Measurements from ENCODE around the gene PHACTR1. TPM values are rescaled to one million over a fixed set of nuclear protein-coding genes. Genes with fewer than 3 reads are reported as not detected.

PHACTR1 gene
- total and polyA plus RNA-seq, 2 of the 4 experiments (the other 2 are of a cell fraction), result not detected

DNA sequence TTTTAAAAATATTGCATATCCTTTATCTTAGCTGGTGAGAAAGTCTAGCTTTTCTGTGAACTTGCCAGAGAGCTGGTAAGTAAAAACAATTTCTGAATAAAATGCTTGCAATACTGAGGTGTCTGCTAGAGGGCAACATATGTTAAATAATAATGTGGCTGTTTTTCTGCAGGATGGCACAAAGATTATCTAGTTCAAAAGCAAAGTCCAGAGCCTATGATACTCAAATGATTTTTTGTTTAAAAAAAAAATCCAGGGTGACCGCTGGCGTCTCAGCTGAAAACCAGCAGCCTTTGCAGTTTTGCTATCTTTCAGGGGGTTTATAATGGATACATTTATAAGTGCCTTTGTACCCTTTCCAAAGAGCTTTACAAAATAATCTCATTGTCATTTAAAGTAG lies 194.9 kb downstream of the PHACTR1 start:
- no peaks in the 10 kb centered on the region for H4K20me1 ChIP-seq (ENCODE audit: insufficient read depth, low read length)
- no peak overlapping the region for H2BK5ac ChIP-seq (ENCODE audit: low read depth, low read length, poor library complexity, severe bottlenecking)
- H3K56ac ChIP-seq (ENCODE audit: extremely low read depth, insufficient read depth, low read length), result no peak overlapping the region
- no peak overlapping the region for H3K4me3 ChIP-seq (ENCODE audit: insufficient read depth, low read depth, low read length)
- H2AK5ac ChIP-seq (ENCODE audit: low read depth, low read length), result no peak overlapping the region
- H4K5ac ChIP-seq (ENCODE audit: low read depth, low read length), result no peak overlapping the region
- H2BK20ac ChIP-seq (ENCODE audit: low read depth, low read length), result no peak overlapping the region
- no peak overlapping the region for H4K8ac ChIP-seq (ENCODE audit: low read depth in 2 of 2, low read length in 2 of 2)
- DNase-seq, result peak; percentile 9
- ATAC-seq (ENCODE audit: low read depth), result no peak
- H2BK120ac ChIP-seq (ENCODE audit: low read depth, low read length), result no peak overlapping the region
- no peak overlapping the region for H4K91ac ChIP-seq (ENCODE audit: insufficient read depth, low read depth, low read length)
- no peak overlapping the region for H3K4ac ChIP-seq (ENCODE audit: low read depth, low read length)
- ChIA-PET CTCF (interaction anchor here (0.7 to 1.3 kb wide), 6 partner anchors 12 to 1678 kb away, joined by 3 to 8 read pairs (median 4); partner anchors contain the start of gene TBC1D7), POLR2A (ENCODE audit: unreplicated experiment) (no interaction called here)
- dilution Hi-C loops (cut with HindIII; ENCODE audit: low sequenced_read_pairs, unreplicated experiment), result no loop called here
- H3K9me1 ChIP-seq (ENCODE audit: insufficient read depth, low read length), result no peaks in the 10 kb centered on the region
- H3K27me3 ChIP-seq (ENCODE audit: control insufficient read depth, insufficient read depth, low read length), result no peaks in the 10 kb centered on the region
- no peak overlapping the region for H2BK15ac ChIP-seq (ENCODE audit: low read depth, low read length)
- H3K9ac ChIP-seq (ENCODE audit: low read depth, low read length), result no peak overlapping the region
- no peaks in the 10 kb centered on the region for H3K4me1 ChIP-seq (ENCODE audit: control insufficient read depth, insufficient read depth, low read length)
- H3K23ac ChIP-seq (ENCODE audit: low read depth, low read length), result no peak overlapping the region
- no peaks in the 10 kb centered on the region for H3K36me3 ChIP-seq (ENCODE audit: control insufficient read depth, insufficient read depth, low read length)
- no peak overlapping the region for H2AK9ac ChIP-seq (replicated peaks; ENCODE audit: low read depth, low read length, poor library complexity)
- H3K27ac ChIP-seq (ENCODE audit: insufficient read depth, low read length), result no peak overlapping the region
- H3K14ac ChIP-seq (replicated peaks; ENCODE audit: low read depth, low read length), result no peak overlapping the region
- no peak overlapping the region for H3K4me2 ChIP-seq (ENCODE audit: low read depth, low read length)
- H3K79me1 ChIP-seq (ENCODE audit: low read depth in 1 of 2, low read length in 2 of 2), result no peaks in the 10 kb centered on the region
- no peak overlapping the region for H3K18ac ChIP-seq (ENCODE audit: low read depth, low read length)
- no TSS peak for BruUV-seq (replicated peaks)
- WGBS, 2 experiments (ENCODE audit: extremely low coverage in 2 of 2, insufficient read length in 1 of 2), result no CpG with 5 or more reads among the region's 2 CpGs
- no peak overlapping the region for H2AFZ ChIP-seq (replicated peaks; ENCODE audit: low read length, poor library complexity)
- intact Hi-C loops (cut with micrococcal nuclease), result no loop called here
- in situ Hi-C loops (cut with MboI; ENCODE audit: low sequenced_read_pairs), result no loop called here
- peaks cover 2% of the 10 kb centered on the region; the same call in 1 of the 2 replicates for H3K9me3 ChIP-seq (ENCODE audit: control insufficient read depth, insufficient read depth, low read length)
- TF ChIP-seq MAZ (IDR thresholded peaks at IDR 0.05; ENCODE audit: borderline replicate concordance, low read depth, low read length) (no peak), MXI1 (IDR thresholded peaks at IDR 0.05; ENCODE audit: borderline replicate concordance, low read depth, low read length) (no peak)
- TF ChIP-seq, protein P1, sequence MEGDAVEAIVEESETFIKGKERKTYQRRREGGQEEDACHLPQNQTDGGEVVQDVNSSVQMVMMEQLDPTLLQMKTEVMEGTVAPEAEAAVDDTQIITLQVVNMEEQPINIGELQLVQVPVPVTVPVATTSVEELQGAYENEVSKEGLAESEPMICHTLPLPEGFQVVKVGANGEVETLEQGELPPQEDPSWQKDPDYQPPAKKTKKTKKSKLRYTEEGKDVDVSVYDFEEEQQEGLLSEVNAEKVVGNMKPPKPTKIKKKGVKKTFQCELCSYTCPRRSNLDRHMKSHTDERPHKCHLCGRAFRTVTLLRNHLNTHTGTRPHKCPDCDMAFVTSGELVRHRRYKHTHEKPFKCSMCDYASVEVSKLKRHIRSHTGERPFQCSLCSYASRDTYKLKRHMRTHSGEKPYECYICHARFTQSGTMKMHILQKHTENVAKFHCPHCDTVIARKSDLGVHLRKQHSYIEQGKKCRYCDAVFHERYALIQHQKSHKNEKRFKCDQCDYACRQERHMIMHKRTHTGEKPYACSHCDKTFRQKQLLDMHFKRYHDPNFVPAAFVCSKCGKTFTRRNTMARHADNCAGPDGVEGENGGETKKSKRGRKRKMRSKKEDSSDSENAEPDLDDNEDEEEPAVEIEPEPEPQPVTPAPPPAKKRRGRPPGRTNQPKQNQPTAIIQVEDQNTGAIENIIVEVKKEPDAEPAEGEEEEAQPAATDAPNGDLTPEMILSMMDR (conservative IDR thresholded peaks at IDR 0.05; ENCODE audit: low read depth, low read length), result peak; percentile 28
- TF ChIP-seq, protein P2, sequence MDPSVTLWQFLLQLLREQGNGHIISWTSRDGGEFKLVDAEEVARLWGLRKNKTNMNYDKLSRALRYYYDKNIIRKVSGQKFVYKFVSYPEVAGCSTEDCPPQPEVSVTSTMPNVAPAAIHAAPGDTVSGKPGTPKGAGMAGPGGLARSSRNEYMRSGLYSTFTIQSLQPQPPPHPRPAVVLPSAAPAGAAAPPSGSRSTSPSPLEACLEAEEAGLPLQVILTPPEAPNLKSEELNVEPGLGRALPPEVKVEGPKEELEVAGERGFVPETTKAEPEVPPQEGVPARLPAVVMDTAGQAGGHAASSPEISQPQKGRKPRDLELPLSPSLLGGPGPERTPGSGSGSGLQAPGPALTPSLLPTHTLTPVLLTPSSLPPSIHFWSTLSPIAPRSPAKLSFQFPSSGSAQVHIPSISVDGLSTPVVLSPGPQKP (IDR thresholded peaks at IDR 0.05; ENCODE audit: borderline replicate concordance, low read depth, low read length), result no peak
- TF ChIP-seq, protein P3, sequence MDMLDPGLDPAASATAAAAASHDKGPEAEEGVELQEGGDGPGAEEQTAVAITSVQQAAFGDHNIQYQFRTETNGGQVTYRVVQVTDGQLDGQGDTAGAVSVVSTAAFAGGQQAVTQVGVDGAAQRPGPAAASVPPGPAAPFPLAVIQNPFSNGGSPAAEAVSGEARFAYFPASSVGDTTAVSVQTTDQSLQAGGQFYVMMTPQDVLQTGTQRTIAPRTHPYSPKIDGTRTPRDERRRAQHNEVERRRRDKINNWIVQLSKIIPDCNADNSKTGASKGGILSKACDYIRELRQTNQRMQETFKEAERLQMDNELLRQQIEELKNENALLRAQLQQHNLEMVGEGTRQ (IDR thresholded peaks at IDR 0.05; ENCODE audit: low read depth, low read length), result no peak
